NCI-H2107 (cell line): Measurements from ENCODE around the gene DTNB.

Experiments used
- DNase-seq: peaks from one replicate; lab custom pipeline; 2025; lab: John Stamatoyannopoulos, UW

Gene DTNB

GRCh38 chr2:25454824-25455611, 218.4 kb downstream of the DTNB start:
- no peak for DNase-seq

GRCh38 chr2:25453199-25453905, 220.0 kb downstream of the DTNB start:
- DNase-seq: no peak

GRCh38 chr2:25448808-25449207, 224.6 kb downstream of the DTNB start:
- DNase-seq: no peak

DNA sequence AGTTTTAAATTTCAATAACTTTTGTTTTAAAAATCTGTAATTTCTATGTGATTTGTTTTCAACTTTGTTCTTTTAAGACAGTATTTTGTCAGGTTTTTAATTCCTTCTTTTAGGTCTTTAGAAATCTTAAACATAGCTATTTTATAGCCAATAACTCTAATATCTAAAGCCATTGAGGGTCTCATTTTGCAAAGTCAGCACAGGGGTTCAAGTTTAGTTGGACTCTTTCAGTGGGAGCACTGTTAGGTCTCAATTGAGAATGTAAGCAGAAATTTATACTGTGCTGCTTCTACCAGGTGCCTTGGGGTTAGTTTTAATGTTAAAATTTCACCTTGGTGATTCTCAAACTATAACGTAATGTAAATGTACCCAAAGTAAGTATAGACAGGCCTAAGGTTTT, 226.4 kb downstream of the DTNB start:
- DNase-seq: no peak

- no peak for DNase-seq
These were observed 227.3 kb downstream of the DTNB start for GRCh38 chr2:25446122-25446521.

GRCh38 chr2:25445464-25445863, 227.9 kb downstream of the DTNB start:
- no peak for DNase-seq

DNA sequence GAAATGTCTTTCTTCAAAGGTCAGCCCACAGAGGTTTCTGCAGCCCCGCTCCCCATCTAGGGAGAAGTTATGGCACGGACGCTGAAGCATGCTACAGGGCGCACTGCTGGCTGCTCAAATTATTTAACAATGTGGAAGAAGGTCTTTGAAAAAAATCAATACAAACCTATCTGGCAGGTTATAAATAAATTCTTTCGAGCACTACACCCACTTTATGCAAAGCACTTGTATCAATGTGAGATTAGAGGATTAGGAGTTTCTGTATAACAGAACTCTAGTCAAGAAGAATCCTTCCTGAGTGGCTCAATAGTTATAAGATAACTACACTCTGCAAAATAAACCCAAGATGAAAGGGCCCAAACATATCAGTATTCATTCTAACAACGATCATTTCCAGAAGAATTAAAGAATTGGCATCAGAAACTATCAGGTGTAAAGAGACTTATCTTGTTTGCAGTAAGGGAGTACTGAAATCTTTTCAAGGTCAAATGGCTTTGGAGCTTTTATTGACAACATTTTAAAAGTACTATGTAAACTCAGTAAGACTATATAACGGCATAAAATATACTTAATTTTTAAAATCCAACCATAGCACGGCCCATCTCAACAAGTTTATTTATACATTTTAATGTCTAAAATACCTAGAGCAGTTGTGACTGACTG, 228.6 kb downstream of the DTNB start:
- DNase-seq: no peak

DNA sequence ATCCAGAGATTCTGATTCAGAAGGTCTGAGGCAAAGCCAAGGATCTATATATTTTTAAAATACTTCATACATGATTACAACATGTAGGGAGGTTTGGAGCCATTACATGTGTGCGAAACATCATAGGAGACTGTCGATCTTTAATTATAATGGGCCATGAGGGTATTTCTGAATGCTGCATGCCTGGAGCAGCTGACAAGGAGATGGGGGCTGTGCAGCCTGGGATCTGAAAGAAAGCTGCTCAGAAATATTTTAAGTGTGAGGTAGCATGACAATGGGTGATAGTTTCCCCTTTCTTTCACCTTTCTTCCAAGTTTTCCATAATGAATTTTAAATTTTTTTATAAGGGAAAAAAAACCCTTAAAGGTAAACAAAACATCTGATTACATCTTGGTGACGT, 229.6 kb downstream of the DTNB start:
- DNase-seq: no peak

- no peak for DNase-seq
These were observed 232.0 kb downstream of the DTNB start for GRCh38 chr2:25441353-25441752.

GRCh38 chr2:25438793-25439192, 234.6 kb downstream of the DTNB start:
- DNase-seq: no peak

DNA sequence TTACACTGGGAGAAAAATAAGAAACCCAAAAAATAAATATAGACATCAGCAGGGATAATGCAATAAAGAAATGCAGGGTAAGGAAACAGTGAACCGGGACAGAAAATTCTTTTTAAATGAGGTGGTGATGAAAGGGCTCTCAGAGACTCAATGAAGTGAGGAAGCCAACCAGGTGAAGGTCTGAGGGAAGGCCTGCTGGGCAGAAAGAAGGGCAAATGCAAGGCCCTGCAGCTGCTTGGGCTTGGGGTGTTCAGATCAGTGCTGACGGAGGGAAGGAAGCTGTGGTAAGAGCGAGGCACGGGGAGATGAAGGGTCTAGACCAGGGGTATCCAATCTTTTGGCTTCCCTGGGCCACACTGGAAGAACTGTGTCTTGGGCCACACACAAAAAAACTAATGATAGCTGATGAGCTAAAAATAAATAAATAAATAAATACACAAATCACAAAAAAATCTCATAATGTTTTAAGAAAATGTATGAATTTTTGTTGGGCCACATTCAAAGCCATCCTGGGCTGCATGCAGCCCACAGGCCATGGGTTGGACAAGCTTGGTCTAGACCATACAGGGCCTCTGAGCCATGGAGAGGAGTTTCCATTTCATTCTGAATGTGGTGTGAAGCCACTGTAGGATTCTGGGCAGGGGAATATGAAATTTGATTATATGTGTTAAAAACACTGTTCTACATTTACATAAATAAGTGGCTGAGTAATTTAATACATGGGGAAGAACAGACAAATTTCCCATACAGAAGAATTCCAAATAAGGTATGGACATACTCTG, 235.3 kb downstream of the DTNB start:
- DNase-seq: no peak

- DNase-seq: no peak
These were observed 238.0 kb downstream of the DTNB start for GRCh38 chr2:25435421-25435820.

GRCh38 chr2:25431604-25432003, 241.8 kb downstream of the DTNB start:
- DNase-seq: no peak

DNA sequence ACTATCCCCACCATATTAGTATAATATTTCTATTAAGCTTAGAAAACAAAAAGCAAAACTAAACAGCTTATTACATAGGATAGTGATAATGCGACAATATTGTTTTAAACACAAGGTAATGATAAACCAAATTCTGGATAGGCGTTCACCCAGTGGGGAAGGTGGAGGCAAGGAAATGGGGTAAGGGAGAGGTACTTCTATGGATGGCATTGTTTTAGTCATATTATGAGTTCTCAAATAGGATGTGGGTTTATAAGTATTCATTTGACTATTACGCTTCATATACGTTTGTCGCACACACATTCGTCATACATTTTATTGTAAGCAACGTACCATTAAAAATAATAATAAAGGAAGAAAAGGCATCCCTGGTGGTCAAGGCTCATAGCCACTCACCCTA, 242.8 kb downstream of the DTNB start:
- no peak for DNase-seq

GRCh38 chr2:25426326-25426725, 247.1 kb downstream of the DTNB start:
- no peak for DNase-seq

DNA sequence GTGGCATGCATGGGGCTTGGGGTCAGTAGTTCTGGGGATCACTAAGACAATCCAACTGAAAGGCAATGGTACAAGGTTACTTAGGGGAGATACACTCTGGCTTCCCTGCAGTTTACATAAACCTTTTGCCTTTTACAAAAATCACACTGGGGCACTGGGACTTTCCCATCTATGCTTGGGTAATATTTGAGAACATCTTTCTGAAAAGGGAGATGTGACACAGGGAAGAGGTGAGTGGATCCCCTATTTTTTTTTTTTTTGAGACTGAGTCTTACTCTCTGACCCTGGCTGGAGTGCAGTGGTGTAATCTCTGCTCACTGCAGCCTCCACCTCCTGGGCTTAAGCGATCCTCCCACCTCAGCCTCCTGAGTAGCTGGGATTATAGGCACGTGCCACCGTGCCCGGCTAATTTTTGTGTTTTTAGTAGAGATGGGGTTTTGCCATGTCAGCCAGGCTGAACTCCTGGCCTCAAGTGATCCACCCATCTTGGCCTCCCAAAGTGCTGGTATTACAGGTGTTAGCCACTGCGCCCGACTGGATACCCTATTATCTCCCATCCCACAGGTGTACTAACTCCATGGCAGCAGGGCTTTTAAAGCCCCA, 248.8 kb downstream of the DTNB start:
- no peak for DNase-seq

DNA sequence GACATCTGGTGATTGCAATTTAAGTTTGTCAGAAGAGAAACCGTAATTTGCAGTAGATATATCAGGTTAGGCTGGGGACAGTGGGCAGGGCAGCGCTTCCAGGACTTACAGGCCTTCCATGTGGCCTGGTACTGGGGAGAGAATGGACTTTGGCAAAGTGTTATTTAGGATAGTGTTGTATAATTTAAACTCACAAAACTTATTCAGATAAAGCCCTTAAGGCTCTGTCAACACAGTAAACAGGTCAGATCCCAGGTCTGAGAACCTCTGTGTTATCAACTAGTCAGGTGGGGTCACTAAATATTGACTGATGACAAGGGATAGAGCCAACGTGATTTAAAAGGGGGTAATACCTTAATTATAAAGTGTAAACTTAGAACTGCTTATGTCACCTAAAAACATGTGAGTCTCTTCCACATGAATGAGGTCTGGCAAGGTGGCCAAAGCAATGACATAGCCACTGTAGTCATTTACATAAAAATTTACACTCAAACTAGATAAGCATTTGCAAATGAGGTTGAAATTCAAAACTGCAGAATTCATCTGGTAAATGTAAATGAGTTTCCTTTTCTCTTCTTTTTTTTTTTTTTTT, 251.5 kb downstream of the DTNB start:
- no peak for DNase-seq

DNA sequence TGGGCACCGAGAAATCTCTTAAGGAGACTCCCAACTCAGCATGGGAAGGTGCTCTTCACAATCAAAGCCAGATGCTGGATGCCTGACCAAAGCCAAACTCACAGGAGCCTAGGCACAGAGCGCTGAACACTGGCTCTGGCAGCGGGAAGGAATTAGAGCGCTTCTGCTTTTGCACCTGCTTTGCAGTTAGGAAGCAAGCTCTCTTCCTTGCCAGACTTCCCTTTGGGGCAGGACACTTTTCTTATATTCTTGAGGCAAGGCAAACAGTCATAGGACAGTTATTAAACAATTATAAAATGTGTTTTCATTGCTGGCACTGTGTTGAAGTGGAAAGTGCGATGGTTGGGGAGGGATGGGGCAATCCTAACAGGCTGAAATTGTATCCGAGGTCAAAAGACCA, 252.1 kb downstream of the DTNB start:
- no peak for DNase-seq

GRCh38 chr2:25420820-25421237, 252.5 kb downstream of the DTNB start:
- DNase-seq: no peak

GRCh38 chr2:25419678-25420242, 253.6 kb downstream of the DTNB start:
- no peak for DNase-seq
